ENCODE data around the gene AMFR. TPM values are rescaled to one million over a fixed set of nuclear protein-coding genes. Genes with fewer than 3 reads are reported as not detected.

The AMFR gene
- polyA plus RNA-seq, 1 donor (not counting 4 experiments of a cell fraction or from before 2014, with no cell fraction given), result 36.9 TPM

- dilution Hi-C loops (cut with MboI; ENCODE audit: extremely low pct_ligation_motif_present, low sequenced_read_pairs), result no loop called here
- DNase-seq (ENCODE audit: low read depth, low spot score), result no peak
- H3K27ac ChIP-seq (ENCODE audit: control insufficient read depth, insufficient read depth, low read length), result no peak overlapping the region
- no peak overlapping the region for H3K4me2 ChIP-seq (ENCODE audit: control insufficient read depth, extremely low read depth, insufficient read depth, low read depth, low read length)
- H3K9me3 ChIP-seq (ENCODE audit: control insufficient read depth, low read depth, low read length), result no peaks in the 10 kb centered on the region
- H3K9ac ChIP-seq (ENCODE audit: control insufficient read depth, extremely low read depth, insufficient read depth, low read length), result no peak overlapping the region
- H3K4me3 ChIP-seq (ENCODE audit: control insufficient read depth in 2 of 3, extremely low read depth in 1 of 3, insufficient read depth in 2 of 3, low read depth in 1 of 3, low read length in 3 of 3), result no peak overlapping the region
- no peaks in the 10 kb centered on the region for H4K20me1 ChIP-seq (ENCODE audit: control insufficient read depth, extremely low read depth, insufficient read depth, low read length)
- H2AFZ ChIP-seq (ENCODE audit: control insufficient read depth, low read length), result no peak overlapping the region
- no peak for FAIRE-seq
- H3K4me1 ChIP-seq (ENCODE audit: control insufficient read depth, extremely low read depth, insufficient read depth, low read length), result peaks cover 4% of the 10 kb centered on the region
- H3K36me3 ChIP-seq (ENCODE audit: control insufficient read depth in 2 of 2, extremely low read depth in 1 of 2, insufficient read depth in 2 of 2, low read length in 2 of 2), result no peaks in the 10 kb centered on the region
- peaks cover 16% of the 10 kb centered on the region for H3K27me3 ChIP-seq (ENCODE audit: control insufficient read depth, extremely low read depth, insufficient read depth, low read length)
- no peaks in the 10 kb centered on the region for H3K9me1 ChIP-seq (ENCODE audit: control insufficient read depth, extremely low read depth, insufficient read depth, low read length)
- TF ChIP-seq CTCF (optimal IDR thresholded peaks at IDR 0.05 in 1 of 3, IDR thresholded peaks at IDR 0.05 in 1 of 3, conservative IDR thresholded peaks at IDR 0.05 in 1 of 3; ENCODE audit: extremely low read depth in 1 of 3, insufficient read depth in 2 of 3, low read length in 3 of 3) (no peak), EZH2 (IDR thresholded peaks at IDR 0.05; ENCODE audit: low read length) (no peak)
- no peaks in the 10 kb centered on the region for H3K79me2 ChIP-seq (ENCODE audit: control insufficient read depth, insufficient read depth, low read length)
Measured at GRCh38 chr16:56352351-56353053, 72.8 kb downstream of the AMFR start.

DNA sequence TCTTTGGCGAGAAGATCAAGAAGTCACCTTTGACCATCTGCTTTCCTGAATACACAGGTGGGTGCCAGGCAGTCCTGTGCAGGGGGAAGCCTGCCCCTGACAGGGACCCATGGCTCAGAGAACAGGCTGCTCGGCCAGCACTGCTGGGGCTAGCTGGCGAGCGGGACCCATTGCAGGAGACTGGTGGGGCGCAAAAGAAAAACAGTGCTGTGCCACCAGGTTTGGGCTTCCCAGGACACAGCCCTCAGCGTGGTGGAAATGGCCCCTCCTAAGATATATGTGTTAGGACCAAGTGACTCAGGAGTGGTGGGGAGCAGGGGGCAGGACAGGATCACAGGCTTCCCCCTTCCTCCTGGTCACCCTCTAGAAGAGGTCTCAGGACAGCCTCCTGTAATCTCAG, 73.9 kb downstream of the AMFR start:
- no peak for DNase-seq (ENCODE audit: low read depth, low spot score)
- no peak for FAIRE-seq
- dilution Hi-C loops (cut with MboI; ENCODE audit: extremely low pct_ligation_motif_present, low sequenced_read_pairs), result no loop called here

More for the DNA sequence above, 73.9 kb downstream of the AMFR start:
- Histone ChIP-seq H3K4me3 (ENCODE audit: control insufficient read depth in 2 of 3, extremely low read depth in 1 of 3, insufficient read depth in 2 of 3, low read depth in 1 of 3, low read length in 3 of 3) (no peak overlapping the region), H3K36me3 (ENCODE audit: control insufficient read depth in 2 of 2, extremely low read depth in 1 of 2, insufficient read depth in 2 of 2, low read length in 2 of 2) (no peaks in the 10 kb centered on the region), H3K9me3 (ENCODE audit: control insufficient read depth, low read depth, low read length) (no peaks in the 10 kb centered on the region), H3K4me1 (ENCODE audit: control insufficient read depth, extremely low read depth, insufficient read depth, low read length) (no peaks in the 10 kb centered on the region), H4K20me1 (ENCODE audit: control insufficient read depth, extremely low read depth, insufficient read depth, low read length) (no peaks in the 10 kb centered on the region), H3K9me1 (ENCODE audit: control insufficient read depth, extremely low read depth, insufficient read depth, low read length) (no peaks in the 10 kb centered on the region), H2AFZ (ENCODE audit: control insufficient read depth, low read length) (no peak overlapping the region), H3K27me3 (ENCODE audit: control insufficient read depth, extremely low read depth, insufficient read depth, low read length) (peaks cover 16% of the 10 kb centered on the region), H3K9ac (ENCODE audit: control insufficient read depth, extremely low read depth, insufficient read depth, low read length) (no peak overlapping the region), H3K79me2 (ENCODE audit: control insufficient read depth, insufficient read depth, low read length) (no peaks in the 10 kb centered on the region), H3K4me2 (ENCODE audit: control insufficient read depth, extremely low read depth, insufficient read depth, low read depth, low read length) (no peak overlapping the region), H3K27ac (ENCODE audit: control insufficient read depth, insufficient read depth, low read length) (no peak overlapping the region)
- TF ChIP-seq EZH2 (IDR thresholded peaks at IDR 0.05; ENCODE audit: low read length) (no peak), CTCF (optimal IDR thresholded peaks at IDR 0.05 in 1 of 3, IDR thresholded peaks at IDR 0.05 in 1 of 3, conservative IDR thresholded peaks at IDR 0.05 in 1 of 3; ENCODE audit: extremely low read depth in 1 of 3, insufficient read depth in 2 of 3, low read length in 3 of 3) (no peak)

All from keratinocyte (primary cell).